KBM-7 (cell line): Measurements from ENCODE around the gene TMEM259.

ENCODE experiments used
- DNase-seq: peaks from one replicate; pipeline ENCODE4 v3.0.0-alpha.2; 2015
- in situ Hi-C: fragments of 300-500 bp; cut with MboI; formaldehyde crosslinking; loops from 2 replicates; pipeline ENCODE4 v1.14.3; 2020; ENCODE audit warnings: low sequenced_read_pairs, low pct_unique_long_range_greater_than_20kb, mixed read lengths

TMEM259 gene

DNA sequence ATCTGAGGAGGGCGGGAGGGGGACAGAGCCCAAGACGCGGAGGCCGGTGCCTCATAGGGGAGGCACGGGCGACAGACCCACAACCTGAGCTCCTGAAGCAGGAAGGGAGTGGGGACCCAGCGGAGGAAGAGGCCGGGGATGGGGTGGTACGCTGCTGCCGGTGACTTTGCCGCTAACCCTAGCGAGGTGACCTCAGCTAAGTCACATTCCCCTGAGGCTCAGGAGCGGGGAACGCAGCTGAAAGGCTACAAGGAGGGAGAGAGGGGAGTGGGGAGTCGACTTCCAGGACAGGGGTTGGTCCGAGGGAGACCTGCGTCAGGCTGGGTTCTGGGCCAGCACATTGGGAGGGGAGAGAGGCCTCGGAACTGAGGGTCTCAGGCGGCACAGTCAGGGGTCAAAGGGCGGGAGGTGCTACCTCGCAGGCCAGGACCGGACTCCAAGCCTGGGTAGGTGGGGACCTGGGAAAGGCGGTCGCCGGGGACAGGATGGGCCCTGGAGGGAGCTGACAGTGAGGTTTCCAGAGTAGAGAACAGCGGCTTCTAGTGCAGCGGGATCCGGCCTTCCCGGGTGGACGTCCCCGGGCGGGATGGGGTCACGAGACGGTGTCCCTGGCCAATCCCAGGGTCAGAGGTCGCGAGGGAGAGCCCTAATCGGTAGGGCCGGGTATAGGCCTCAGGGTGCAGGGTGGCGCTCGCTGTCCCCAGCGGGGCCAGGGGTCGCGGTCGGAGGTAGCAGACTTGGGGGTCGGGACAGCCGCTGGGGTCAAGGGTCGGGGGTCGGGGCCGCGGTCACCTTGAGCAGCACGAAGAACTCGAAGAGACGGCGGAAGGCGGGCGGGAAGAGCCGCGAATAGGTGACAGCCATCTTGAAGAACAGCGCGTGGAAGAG lies 699 bp downstream of the TMEM259 start:
- in situ Hi-C loops, result no loop called here
- DNase-seq, result no peak

DNA sequence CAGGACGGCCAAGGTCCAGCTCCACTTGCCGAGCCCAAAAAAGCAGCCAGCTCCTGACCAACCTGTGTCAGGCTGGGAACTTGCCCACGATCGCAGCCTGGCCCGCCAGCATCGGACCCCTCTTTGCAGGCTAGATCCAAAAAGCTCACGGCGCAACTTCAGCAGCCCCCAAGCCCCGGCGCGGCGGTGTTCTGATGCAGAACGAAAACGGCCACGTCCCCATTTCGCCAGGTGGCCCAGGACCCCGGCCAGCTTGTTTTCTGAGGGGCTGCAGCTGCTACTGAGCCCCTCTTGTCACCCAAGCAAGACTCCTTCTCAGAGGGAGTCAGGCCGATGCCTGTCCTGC lies 1.3 kb downstream of the TMEM259 start:
- DNase-seq, result no peak
- in situ Hi-C loops, result no loop called here

GRCh38 chr19:1018932-1019615 lies 1.8 kb downstream of the TMEM259 start:
- no peak for DNase-seq
- in situ Hi-C loops, result no loop called here

DNA sequence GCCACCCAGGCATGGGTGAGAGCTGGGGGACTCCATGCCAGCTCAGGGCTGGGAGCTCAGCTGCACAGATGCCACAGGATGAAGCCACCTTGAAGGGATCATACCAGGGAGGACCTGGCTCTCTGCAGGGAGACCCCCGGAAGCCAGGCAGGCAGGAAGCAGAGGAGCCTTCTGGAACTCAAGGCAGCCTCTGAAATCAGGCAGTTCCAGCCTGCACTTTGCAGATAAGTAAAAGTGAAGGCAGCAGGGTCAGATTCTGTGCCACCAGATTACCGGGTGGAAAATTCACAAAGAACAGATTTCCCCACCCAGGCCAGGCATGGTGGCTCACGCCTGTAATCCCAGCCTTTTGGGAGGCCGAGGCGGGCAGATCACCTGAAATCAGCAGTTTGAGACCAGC lies 2.5 kb downstream of the TMEM259 start:
- in situ Hi-C loops, result no loop called here
- DNase-seq, result no peak

- in situ Hi-C loops, result no loop called here
- DNase-seq, result no peak
These were observed 3.0 kb downstream of the TMEM259 start for GRCh38 chr19:1017906-1018305.

DNA sequence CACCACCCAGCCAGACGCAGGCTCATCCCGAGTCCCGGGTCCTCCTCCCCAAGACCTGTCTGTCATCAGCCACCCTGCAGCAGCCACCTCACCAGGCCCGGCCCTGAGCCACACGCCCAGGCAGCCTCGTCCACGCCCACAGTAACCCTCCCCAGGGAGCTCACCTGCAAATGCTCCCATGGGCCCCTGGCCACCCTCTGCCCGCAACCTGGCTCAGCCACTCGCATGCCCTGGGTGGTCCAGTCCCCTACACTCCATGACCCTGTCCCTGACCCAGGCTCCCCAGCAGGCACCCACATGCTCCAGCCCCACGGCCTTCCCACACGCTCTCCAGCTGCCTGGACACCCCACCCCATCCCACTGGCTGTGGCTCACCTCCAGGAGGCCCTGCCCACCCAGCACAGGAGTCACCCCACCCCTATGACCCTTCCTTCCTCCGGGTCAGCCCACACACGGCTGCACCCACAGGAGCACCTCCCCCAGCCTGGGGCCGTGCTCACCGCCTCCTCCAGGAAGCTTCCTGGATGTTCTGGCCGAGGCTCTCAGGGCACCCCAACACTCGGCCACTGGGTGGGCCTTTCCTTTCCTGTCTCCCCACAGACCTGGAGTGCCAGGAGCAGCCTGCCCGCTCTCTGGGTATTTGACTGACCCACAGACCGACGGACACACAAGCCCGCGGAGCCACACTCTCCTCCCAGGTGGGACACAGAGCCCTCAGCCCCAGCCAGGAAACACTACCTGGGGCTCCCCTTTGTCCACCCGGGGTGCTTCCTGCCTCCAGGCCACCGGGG lies 3.6 kb downstream of the TMEM259 start:
- in situ Hi-C loops, result no loop called here
- no peak for DNase-seq

DNA sequence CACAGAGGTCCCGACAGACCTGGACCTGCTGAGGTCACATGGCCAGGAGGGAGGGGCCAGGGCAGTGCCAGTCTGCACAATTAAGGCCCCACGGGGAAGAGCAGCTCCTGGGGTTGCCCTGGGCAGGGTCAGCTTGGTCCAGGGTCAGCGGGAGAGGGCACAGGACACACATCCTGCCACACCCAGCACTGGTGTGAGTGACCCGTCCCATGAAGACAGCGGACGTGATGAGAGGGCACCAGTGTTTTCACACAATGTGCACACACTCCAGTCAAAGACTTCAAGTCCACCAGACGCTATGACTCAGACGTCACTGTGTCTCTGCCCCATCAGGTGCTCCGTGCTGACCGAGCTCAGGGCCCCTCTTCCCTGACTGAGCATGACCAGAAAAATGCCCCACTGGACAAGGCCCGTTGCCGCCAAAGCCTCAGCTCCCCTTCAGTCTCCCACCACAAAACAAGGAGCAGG lies 4.2 kb downstream of the TMEM259 start:
- DNase-seq, result no peak
- in situ Hi-C loops, result no loop called here

DNA sequence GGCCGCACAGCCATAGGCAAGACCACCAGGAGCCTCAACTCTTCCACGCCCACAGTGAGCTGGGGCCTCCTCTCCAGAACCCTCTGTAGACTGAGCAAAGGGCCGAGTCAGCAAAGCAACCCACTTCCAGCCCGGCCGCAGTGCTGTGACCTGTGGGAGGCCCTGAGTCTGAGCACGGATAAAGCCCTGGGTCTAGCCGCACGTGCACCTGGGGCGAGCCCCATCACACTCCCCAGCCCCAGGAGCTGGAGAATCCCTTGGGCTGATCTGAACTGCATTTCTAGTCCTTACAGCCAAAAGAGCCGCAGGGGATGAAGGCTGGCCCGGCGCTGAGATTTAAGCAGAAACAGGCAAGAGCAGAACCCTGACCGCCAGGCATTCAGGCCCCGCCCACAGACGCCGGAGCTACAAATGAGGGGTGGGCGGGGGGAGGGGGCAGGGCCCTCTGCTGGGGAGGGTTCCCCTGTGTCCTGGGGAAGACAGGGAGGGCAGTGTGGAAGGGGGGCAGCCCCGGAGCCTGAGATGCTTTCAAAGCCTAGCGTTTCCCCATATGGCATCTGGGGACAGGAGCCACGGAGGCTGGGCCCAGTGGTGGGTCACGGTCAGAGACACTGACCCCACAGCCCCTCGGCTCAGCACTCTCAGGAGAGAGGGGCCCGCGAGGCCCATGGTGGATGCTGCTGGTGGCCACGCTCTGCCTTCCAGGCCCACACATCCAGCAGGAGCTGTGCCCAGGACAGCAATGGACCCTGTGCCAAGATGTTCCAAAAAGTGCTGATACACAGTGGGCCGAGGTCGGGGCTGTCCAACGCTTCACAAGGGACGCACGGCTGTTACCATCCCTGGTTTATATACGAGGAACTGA lies 4.9 kb downstream of the TMEM259 start:
- no peak for DNase-seq
- in situ Hi-C loops, result no loop called here

GRCh38 chr19:1015061-1015781 lies 5.7 kb downstream of the TMEM259 start:
- no peak for DNase-seq
- in situ Hi-C loops, result no loop called here

DNA sequence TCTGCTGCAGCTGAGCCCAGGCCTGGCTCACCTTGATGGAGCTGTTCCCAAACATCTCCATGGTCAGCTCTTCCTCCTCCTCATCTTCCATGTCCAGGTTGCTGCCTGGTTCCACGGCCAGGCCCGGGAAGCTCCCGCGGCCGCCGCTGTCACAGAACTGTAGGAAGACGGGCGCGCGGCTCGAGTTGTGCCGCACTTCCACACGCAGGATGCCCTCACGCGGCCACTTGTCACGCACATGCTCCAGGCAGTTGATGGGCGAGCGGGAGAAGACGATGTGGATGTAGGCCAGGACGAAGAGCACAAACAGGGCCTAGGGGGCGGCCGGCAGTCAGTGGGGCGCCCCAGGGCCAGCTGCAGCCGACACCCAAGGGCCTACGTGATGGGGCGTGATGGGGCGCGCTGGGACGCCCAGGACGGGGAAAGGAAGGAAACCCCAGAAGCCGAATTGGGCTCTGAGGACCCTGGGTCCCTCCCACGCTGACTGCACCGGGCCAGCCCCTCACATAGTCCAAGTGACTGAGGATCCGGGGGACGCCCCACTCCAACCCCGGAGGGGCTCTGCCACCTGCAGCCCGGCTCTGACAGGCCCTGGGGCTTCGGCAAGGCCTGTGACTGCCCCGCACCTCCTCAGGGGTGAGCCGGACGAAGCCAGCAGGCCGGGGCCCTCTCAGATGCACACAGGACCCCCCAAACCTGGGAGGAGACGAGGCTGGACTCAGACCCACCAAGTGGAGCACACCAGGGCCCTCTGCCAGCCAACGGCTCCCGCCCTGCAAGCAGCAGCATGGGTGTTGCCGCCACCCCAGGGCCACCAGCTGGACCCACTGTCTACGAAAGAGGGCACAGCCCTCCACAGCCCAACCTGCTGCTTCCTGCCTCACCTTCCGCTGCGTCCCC lies 6.5 kb downstream of the TMEM259 start:
- in situ Hi-C loops, result no loop called here
- DNase-seq, result no peak

DNA sequence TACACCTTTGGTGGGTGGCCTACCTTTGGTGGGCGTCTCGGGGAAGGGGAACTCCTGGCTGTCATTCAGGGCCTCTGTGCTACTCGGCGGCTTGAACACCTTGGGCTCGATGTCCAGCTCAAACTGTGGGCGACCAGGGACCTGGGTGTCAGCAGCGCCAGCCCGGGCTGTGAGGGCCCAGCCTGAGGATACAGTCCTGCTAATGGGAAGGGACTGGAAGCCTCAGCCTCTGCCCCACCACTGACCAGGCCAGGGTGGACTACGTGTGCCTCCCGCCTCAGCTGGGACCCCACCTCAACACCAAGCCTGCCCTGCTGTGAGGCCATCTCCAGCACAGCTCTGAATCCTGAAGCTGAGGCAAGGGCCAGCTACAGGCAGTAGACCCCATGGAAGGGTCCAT lies 7.7 kb downstream of the TMEM259 start:
- DNase-seq, result no peak
- in situ Hi-C loops, result no loop called here

DNA sequence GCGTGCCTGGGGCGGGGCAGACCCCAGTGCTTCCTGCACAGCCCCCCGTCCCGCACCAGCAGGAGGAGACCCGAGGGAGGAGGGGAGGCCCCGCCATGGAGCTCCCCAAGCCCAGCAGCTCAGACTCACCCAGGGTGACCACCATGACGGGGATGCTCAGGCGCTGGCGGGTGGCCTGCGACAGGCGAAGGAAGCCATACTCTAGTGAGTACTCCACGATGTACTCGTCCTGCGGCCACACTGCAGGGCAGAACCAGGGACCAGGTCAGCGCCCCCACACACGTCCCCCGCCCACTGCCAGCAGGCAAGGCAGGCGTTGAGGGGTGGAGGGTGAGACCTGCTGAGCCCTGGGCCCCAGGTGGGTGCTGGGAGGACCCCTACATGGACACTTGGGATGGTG lies 8.6 kb downstream of the TMEM259 start:
- in situ Hi-C loops, result no loop called here
- DNase-seq, result no peak

- in situ Hi-C loops, result no loop called here
- DNase-seq, result no peak
These were observed 9.0 kb downstream of the TMEM259 start for GRCh38 chr19:1011831-1012333.

DNA sequence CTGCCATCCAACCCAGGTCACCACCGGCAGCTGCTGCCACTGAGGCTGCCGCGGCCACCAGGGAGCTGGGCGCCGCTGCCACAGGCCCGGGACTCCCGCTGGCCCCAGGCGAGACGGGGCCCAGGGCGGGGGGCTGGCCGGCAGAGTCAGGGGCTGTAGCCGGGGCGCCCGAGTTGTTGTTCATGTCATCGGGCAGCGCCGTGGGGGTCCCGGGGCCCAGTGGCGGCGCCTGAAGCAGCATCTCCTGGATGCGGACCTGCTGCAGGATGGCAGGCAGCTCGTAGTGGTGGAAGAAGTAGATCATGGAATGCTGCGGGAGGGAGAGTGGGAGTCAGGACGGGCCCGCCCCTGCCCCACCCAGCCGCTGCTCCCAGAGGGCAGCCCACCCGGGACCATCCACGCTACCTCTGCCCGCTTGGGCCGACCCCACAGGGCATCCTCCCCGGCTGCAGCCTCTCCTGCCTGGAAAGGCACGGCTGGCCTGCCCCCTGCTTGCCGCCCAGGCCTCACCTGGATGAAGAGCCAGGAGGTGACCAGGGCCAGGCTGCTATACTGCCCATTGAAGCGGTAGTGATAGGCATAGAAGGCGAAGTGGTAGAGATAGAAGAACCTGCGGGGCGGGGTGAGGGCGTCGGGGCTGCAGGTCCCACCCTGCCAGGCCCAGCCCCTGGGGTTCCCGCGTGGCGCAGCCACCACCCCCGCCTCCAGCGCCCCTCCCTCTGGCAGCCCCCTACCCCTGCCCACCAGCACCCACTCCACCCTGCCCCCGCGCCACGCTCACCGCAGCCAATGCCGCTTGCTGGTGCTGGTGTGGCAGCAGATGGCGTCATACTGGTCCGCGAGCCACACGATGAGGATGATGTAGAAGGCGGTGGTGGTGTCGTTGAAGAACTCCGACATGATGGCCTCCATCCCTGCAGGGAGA lies 10.1 kb downstream of the TMEM259 start:
- in situ Hi-C loops, result no loop called here
- no peak for DNase-seq

DNA sequence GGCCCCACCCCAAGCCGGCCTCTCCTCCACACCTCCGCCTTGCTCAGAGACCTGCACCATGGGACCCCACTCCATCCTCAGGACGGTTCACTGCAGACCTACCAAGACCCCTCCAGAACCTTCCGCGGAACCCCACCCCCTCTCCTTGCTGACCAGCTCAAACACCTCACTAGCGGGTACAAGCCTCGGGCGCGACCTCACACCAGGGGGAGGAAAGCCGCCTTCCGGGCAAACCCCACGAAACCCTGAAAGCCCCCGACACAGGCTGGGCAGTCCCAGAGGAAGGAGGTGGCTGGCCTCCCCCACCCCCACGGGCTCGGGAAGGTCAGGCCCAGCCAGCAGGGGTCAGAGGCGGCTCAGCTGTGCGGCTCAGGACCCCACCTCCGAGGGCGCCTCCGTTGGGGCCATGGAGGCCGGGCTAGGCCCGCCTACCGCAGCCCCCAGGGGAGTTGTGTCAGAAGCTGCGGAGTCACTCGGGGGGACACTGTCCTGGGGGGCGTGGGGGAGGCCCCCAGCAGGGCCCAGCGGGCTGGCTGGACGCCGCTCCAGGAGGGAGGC lies 10.9 kb downstream of the TMEM259 start:
- DNase-seq, result no peak
- in situ Hi-C loops, result no loop called here
